H1 (cell line): ENCODE results near the gene USF1.
A peak's percentile ranks its signal among the peaks of the same experiment; 100 is the strongest.

Experiments
- CBX5 ChIP-seq: fragments of 300-800, 300-1000 bp; sonication (generic); IDR thresholded peaks from 2 replicates; pipeline ENCODE4 v1.7.1; 2016; ENCODE audit warnings: antibody characterized with exemption, low read length, low read depth
- CHD1 ChIP-seq: IDR thresholded peaks from 2 replicates; pipeline ENCODE4 v1.6.1; 2012; ENCODE audit warnings: low read depth, low read length, improper control_type of control experiment
- EP300 ChIP-seq, 2 experiments: IDR thresholded peaks; 1 replicate in 1 of 2; 2 replicates in 1 of 2; pipeline ENCODE4 v1.6.1; 2011 to 2012; ENCODE audit warnings: low read depth in 2 of 2, low read length in 2 of 2, mild to moderate bottlenecking in 2 of 2, borderline replicate concordance in 1 of 2, inconsistent platforms in 1 of 2, moderate library complexity in 1 of 2
- NRF1 ChIP-seq: IDR thresholded peaks from 2 replicates; pipeline ENCODE4 v1.6.1; 2011; ENCODE audit warnings: mild to moderate bottlenecking, low read depth, low read length, improper control_type of control experiment
- POLR2A ChIP-seq, 2 experiments: IDR thresholded peaks; 1 replicate in 1 of 2; 2 replicates in 1 of 2; pipeline ENCODE4 v1.6.1; 2011; ENCODE audit warnings: low read depth in 2 of 2, low read length in 2 of 2, mild to moderate bottlenecking in 2 of 2; ENCODE audit errors: control extremely low read depth in 1 of 2
- POU5F1 ChIP-seq: IDR thresholded peaks from 2 replicates; pipeline ENCODE4 v1.6.1; 2011; ENCODE audit warnings: low read depth, mild to moderate bottlenecking, low read length, moderate library complexity
- SIX5 ChIP-seq: IDR thresholded peaks from 2 replicates; pipeline ENCODE4 v1.6.1; 2011; ENCODE audit warnings: mild to moderate bottlenecking, low read depth, low read length
- TAF1 ChIP-seq: IDR thresholded peaks from 2 replicates; pipeline ENCODE4 v1.6.1; 2011; ENCODE audit warnings: mild to moderate bottlenecking, low read depth, low read length
- YY1 ChIP-seq: IDR thresholded peaks from 2 replicates; pipeline ENCODE4 v1.6.1; 2011; ENCODE audit warnings: low read depth, mild to moderate bottlenecking, low read length
- TF ChIP-seq, protein P1 (sequence below), 3 experiments: IDR thresholded peaks; 1 replicate in 2 of 3; 2 replicates in 1 of 3; pipeline versions ENCODE4 v1.5.1 to v1.6.1; 2011; ENCODE audit warnings: low read length in 3 of 3, mild to moderate bottlenecking in 3 of 3, inconsistent platforms in 2 of 3, low read depth in 1 of 3, moderate library complexity in 1 of 3; ENCODE audit not compliant: insufficient read depth in 1 of 3; ENCODE audit errors: control extremely low read depth in 1 of 3
- TF ChIP-seq, protein P2 (sequence below): IDR thresholded peaks from 2 replicates; pipeline ENCODE4 v1.6.1; 2012; ENCODE audit warnings: inconsistent platforms

DNA sequence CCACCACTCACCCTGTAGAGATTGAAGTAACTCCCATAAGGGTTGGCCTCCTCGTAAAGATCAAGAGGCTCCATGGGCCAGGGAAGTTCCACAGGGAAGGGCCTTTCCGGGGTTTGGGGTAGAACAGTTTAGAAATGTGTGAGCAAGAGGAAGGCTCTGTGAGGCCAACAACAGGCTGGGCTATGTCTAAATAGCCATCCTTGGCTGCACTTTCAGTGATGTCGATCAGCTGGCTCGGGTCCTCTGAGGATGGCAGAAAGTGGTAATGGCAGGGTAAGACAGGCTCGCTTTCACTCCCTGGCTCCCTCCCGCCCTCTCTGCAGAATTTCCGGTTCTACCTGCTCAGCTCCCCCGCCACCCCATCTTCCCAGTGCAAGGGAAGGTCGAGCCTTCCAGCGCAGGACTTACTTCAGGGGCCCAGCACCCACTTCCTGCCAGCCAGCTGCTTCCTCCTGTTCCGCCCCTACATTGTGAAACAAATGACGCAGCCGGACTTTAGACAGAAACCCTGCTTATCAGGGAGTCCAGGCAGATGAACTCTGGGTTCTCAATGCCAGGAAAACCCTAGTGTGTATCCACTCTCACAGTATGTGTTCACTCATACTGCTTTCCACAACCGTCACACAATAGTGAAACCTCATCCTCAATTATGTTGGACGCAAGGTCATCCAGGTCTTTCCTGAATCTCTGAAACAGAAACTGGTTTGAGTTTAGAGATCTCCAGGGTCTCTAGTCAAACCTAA, 32.1 kb downstream of the USF1 start:
- TF ChIP-seq, protein P1, sequence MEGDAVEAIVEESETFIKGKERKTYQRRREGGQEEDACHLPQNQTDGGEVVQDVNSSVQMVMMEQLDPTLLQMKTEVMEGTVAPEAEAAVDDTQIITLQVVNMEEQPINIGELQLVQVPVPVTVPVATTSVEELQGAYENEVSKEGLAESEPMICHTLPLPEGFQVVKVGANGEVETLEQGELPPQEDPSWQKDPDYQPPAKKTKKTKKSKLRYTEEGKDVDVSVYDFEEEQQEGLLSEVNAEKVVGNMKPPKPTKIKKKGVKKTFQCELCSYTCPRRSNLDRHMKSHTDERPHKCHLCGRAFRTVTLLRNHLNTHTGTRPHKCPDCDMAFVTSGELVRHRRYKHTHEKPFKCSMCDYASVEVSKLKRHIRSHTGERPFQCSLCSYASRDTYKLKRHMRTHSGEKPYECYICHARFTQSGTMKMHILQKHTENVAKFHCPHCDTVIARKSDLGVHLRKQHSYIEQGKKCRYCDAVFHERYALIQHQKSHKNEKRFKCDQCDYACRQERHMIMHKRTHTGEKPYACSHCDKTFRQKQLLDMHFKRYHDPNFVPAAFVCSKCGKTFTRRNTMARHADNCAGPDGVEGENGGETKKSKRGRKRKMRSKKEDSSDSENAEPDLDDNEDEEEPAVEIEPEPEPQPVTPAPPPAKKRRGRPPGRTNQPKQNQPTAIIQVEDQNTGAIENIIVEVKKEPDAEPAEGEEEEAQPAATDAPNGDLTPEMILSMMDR (IDR thresholded peaks at IDR 0.05; ENCODE audit: control extremely low read depth in 1 of 3, insufficient read depth in 1 of 3, low read depth in 1 of 3, low read length in 3 of 3) = no peak
- TF ChIP-seq YY1 (no peak), POU5F1 (no peak), POLR2A (IDR thresholded peaks at IDR 0.05; ENCODE audit: control extremely low read depth in 1 of 2, low read depth in 2 of 2, low read length in 2 of 2) (peak; percentile 28 to 32; a peak in 2 of 3 replicates), SIX5 (no peak), CHD1 (no peak), CBX5 (no peak), TAF1 (peak; percentile 37; the same call in 1 of the 2 replicates), EP300 (IDR thresholded peaks at IDR 0.05; ENCODE audit: borderline replicate concordance in 1 of 2, low read depth in 2 of 2, low read length in 2 of 2) (peak in 1 of 2 experiments; percentile 40; a peak in 1 of 3 replicates), NRF1 (no peak)
- TF ChIP-seq, protein P2, sequence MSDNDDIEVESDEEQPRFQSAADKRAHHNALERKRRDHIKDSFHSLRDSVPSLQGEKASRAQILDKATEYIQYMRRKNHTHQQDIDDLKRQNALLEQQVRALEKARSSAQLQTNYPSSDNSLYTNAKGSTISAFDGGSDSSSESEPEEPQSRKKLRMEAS = peak; percentile 22; the same call in 1 of the 2 replicates
